Stimulated activated naive CD8-positive, alpha-beta T cell treated with anti-CD3 and anti-CD28 coated beads, Interleukin-15, Interleukin-2, amounts not matched to agents 100 ng/mL and 50 ng/mL, for 24 hours (primary cell): ENCODE measurements around the gene TPI1.
"Not testable (repeated sequence)": the region's sequence is repeated elsewhere in the genome, so short reads cannot be mapped to it uniquely, and the experiment has no call there.

Experiments used
- H3K27ac Mint-ChIP-seq: one replicate; pipeline ENCODE4 v1.8.0; 2021; ENCODE audit warnings: mild to moderate bottlenecking, mixed read lengths
- H3K27me3 Mint-ChIP-seq: one replicate; pipeline ENCODE4 v1.8.0; 2021; ENCODE audit warnings: mixed read lengths
- H3K36me3 Mint-ChIP-seq: one replicate; pipeline ENCODE4 v1.8.0; 2021; ENCODE audit warnings: low read depth, mixed read lengths
- H3K4me1 Mint-ChIP-seq: one replicate; pipeline ENCODE4 v1.8.0; 2021; ENCODE audit warnings: low read depth, mixed read lengths
- H3K4me3 Mint-ChIP-seq: one replicate; pipeline ENCODE4 v1.8.0; 2021; ENCODE audit warnings: mild to moderate bottlenecking, mixed read lengths
- H3K9me3 Mint-ChIP-seq: one replicate; pipeline ENCODE4 v1.8.0; 2021; ENCODE audit warnings: mixed read lengths

Gene TPI1

GRCh38 chr12:6886206-6886999 lies 19.1 kb downstream of the TPI1 start:
- H3K4me3 Mint-ChIP-seq, H3K9me3 Mint-ChIP-seq, H3K27ac Mint-ChIP-seq, H3K27me3 Mint-ChIP-seq: not testable (repeated sequence)
- peaks cover 20% of the 10 kb centered on the region for H3K36me3 Mint-ChIP-seq
- peaks cover 10% of the 10 kb centered on the region for H3K4me1 Mint-ChIP-seq

GRCh38 chr12:6887460-6887859 lies 20.1 kb downstream of the TPI1 start:
- Mint-ChIP-seq H3K36me3 (peaks cover 14% of the 10 kb centered on the region), H3K9me3 (no peaks in the 10 kb centered on the region), H3K4me3 (no peak overlapping the region), H3K27me3 (no peaks in the 10 kb centered on the region), H3K4me1 (peaks cover 21% of the 10 kb centered on the region), H3K27ac (no peak overlapping the region)

DNA sequence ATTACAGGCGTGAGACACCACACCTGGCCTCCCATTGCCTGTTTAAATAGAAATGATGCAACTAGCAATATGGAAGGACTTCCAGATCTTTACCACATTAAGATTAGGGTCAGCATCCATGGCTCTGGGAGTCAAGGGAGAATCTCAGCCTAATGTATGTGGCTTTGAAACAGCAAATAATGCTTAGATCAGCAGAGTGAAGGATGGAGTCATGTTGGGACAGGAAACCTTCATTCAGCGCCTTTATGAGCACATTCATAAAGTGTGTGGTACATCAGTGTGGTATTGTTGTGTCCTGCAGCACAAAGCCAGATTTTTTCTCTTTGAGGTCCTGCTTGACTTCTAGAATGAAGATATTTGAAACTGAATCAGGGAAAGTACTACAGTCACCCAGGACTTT lies 21.0 kb downstream of the TPI1 start:
- H3K9me3 Mint-ChIP-seq, result no peaks in the 10 kb centered on the region
- H3K27me3 Mint-ChIP-seq, result no peaks in the 10 kb centered on the region
- no peak overlapping the region for H3K4me3 Mint-ChIP-seq
- H3K4me1 Mint-ChIP-seq, result peaks cover 23% of the 10 kb centered on the region
- H3K36me3 Mint-ChIP-seq, result peaks cover 11% of the 10 kb centered on the region
- H3K27ac Mint-ChIP-seq, result no peak overlapping the region

- not testable (repeated sequence) for H3K27me3 Mint-ChIP-seq, H3K4me3 Mint-ChIP-seq, H3K9me3 Mint-ChIP-seq, H3K27ac Mint-ChIP-seq
- Mint-ChIP-seq H3K36me3 (peaks cover 11% of the 10 kb centered on the region), H3K4me1 (peaks cover 23% of the 10 kb centered on the region)
Measured at GRCh38 chr12:6888794-6889193, 21.5 kb downstream of the TPI1 start.

GRCh38 chr12:6889775-6890573 lies 22.6 kb downstream of the TPI1 start:
- H3K36me3 Mint-ChIP-seq, result not testable (repeated sequence)
- H3K4me3 Mint-ChIP-seq, result peak overlapping the region; percentile 85

GRCh38 chr12:6890789-6891645 lies 23.7 kb downstream of the TPI1 start:
- Mint-ChIP-seq H3K27ac (peak overlapping the region; percentile 96), H3K27me3 (no peaks in the 10 kb centered on the region), H3K36me3 (no peaks in the 10 kb centered on the region), H3K9me3 (no peaks in the 10 kb centered on the region), H3K4me3 (peak overlapping the region; percentile 85), H3K4me1 (peaks cover 23% of the 10 kb centered on the region)

More at GRCh38 chr12:6889775-6890573, 22.6 kb downstream of the TPI1 start:
- not testable (repeated sequence) for H3K27me3 Mint-ChIP-seq, H3K9me3 Mint-ChIP-seq
- Mint-ChIP-seq H3K4me1 (peaks cover 23% of the 10 kb centered on the region), H3K27ac (peak overlapping the region; percentile 96)

DNA sequence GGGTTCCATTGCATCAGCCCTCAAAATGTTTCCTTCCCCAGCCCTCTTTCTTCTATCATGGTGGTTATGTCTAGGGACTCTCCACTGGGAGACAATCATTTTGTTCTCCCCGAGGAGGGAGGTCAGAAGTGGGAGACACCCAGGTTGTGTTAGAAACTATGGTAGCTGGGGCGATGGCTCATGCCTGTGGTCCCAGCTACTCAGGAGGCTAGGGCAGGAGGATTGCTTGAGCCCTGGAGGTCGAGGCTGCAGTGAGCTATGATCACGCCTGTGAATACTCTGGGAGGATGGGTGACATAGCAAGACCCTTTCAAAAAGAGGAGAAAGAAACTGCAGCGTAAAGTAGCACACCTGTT lies 24.3 kb downstream of the TPI1 start:
- Mint-ChIP-seq H3K4me1 (peaks cover 23% of the 10 kb centered on the region), H3K36me3 (no peaks in the 10 kb centered on the region), H3K27ac (peak overlapping the region; percentile 92), H3K27me3 (no peaks in the 10 kb centered on the region), H3K4me3 (peak overlapping the region; percentile 85), H3K9me3 (no peaks in the 10 kb centered on the region)

DNA sequence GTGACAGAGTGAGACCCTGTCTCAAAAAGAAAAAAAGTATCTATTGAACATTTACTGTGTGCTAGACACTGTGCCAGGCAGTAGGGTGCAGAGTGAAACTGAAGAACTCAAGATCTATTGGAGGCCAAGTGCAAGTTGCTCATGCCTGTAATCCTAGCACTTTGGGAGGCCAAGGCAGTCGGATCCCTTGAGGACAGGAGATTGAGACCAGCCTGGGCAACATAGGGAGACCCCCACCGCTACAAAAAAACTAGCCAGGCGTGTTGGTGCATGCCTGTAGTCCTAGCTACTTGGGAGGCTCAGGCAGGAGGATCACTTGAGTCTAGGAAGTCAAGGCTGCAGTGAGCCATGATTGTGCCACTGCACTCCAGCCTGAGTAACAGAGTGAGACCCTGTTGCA lies 25.4 kb downstream of the TPI1 start:
- Mint-ChIP-seq H3K27ac (peak overlapping the region; percentile 40), H3K4me3 (peak overlapping the region; percentile 85), H3K4me1 (peaks cover 23% of the 10 kb centered on the region)
- not testable (repeated sequence) for H3K9me3 Mint-ChIP-seq, H3K27me3 Mint-ChIP-seq, H3K36me3 Mint-ChIP-seq

GRCh38 chr12:6894321-6894720 lies 27.0 kb downstream of the TPI1 start:
- no peaks in the 10 kb centered on the region for H3K27me3 Mint-ChIP-seq
- no peak overlapping the region for H3K4me3 Mint-ChIP-seq
- no peaks in the 10 kb centered on the region for H3K9me3 Mint-ChIP-seq
- no peak overlapping the region for H3K27ac Mint-ChIP-seq
- H3K4me1 Mint-ChIP-seq, result peaks cover 24% of the 10 kb centered on the region
- H3K36me3 Mint-ChIP-seq, result no peaks in the 10 kb centered on the region

GRCh38 chr12:6896846-6897435 lies 29.6 kb downstream of the TPI1 start:
- Mint-ChIP-seq H3K27ac (no peak overlapping the region), H3K4me3 (no peak overlapping the region), H3K9me3 (no peaks in the 10 kb centered on the region), H3K36me3 (no peaks in the 10 kb centered on the region), H3K4me1 (peaks cover 18% of the 10 kb centered on the region), H3K27me3 (no peaks in the 10 kb centered on the region)

- Mint-ChIP-seq H3K27me3 (no peaks in the 10 kb centered on the region), H3K4me1 (peaks cover 13% of the 10 kb centered on the region), H3K9me3 (no peaks in the 10 kb centered on the region), H3K4me3 (no peak overlapping the region), H3K36me3 (no peaks in the 10 kb centered on the region), H3K27ac (no peak overlapping the region)
Measured at GRCh38 chr12:6899427-6899826, 32.1 kb downstream of the TPI1 start.

GRCh38 chr12:6899837-6900519 lies 32.6 kb downstream of the TPI1 start:
- H3K4me3 Mint-ChIP-seq, result no peak overlapping the region
- no peak overlapping the region for H3K27ac Mint-ChIP-seq
- H3K4me1 Mint-ChIP-seq, result peaks cover 13% of the 10 kb centered on the region
- H3K36me3 Mint-ChIP-seq, result no peaks in the 10 kb centered on the region
- H3K9me3 Mint-ChIP-seq, result no peaks in the 10 kb centered on the region
- no peaks in the 10 kb centered on the region for H3K27me3 Mint-ChIP-seq

DNA sequence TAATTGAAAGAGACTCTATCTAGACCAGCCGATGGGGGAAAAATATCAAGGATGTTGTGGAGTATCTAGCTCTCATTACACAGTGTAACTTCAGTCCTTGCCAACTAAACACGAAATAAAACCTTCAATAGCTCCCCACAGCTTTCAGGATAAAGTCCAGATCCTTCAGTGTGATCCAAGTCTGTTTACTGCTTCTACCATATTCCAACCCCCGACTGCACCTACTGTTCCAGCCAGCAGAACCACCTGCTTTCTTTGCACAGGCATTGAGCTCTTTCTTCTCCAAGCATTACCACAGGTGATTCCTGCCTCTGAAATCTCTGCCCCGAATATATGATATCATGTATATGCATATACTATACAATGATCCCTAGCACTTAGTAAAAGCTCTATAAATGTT lies 35.1 kb downstream of the TPI1 start:
- H3K27me3 Mint-ChIP-seq, result no peaks in the 10 kb centered on the region
- H3K4me1 Mint-ChIP-seq, result peaks cover 13% of the 10 kb centered on the region
- no peaks in the 10 kb centered on the region for H3K36me3 Mint-ChIP-seq
- H3K27ac Mint-ChIP-seq, result no peak overlapping the region
- no peak overlapping the region for H3K4me3 Mint-ChIP-seq
- no peaks in the 10 kb centered on the region for H3K9me3 Mint-ChIP-seq

- Mint-ChIP-seq H3K27ac (no peak overlapping the region), H3K36me3 (no peaks in the 10 kb centered on the region), H3K27me3 (no peaks in the 10 kb centered on the region), H3K4me1 (peaks cover 13% of the 10 kb centered on the region), H3K9me3 (no peaks in the 10 kb centered on the region), H3K4me3 (no peak overlapping the region)
Measured at GRCh38 chr12:6903722-6904121, 36.4 kb downstream of the TPI1 start.
